Endothelial cell of umbilical vein (primary cell): Measurements from ENCODE around the gene DTD2. TPM values are rescaled to one million over a fixed set of nuclear protein-coding genes. Genes with fewer than 3 reads are reported as not detected.

Source experiments
- BruUV-seq: library from RNA; stranded (reverse); fragments of 400-500 nt; replicated peaks from 2 replicates; lab custom pipeline; 2021; lab: Mats Ljungman, UMichigan
- CTCF ChIA-PET: fragments of 300-600, 350-600 bp; sonication (Branson Sonifier 250); formaldehyde crosslinking; loops from one replicate; lab custom pipeline; 2021; ENCODE audit warnings: antibody characterized with exemption, inconsistent platforms; lab: Charles Lee
- POLR2A ChIA-PET: fragments of 300-600, 350-600 bp; sonication (Branson Sonifier 250); formaldehyde crosslinking; loops from one replicate; lab custom pipeline; 2021; ENCODE audit warnings: antibody characterized with exemption, inconsistent platforms; lab: Charles Lee
- DNase-seq: peaks from one replicate; pipeline ENCODE4 v3.0.0-alpha.2; 2011; ENCODE audit warnings: low read depth, low spot score
- FAIRE-seq: peaks from 2 replicates; lab custom pipeline; 2011; peaks lifted over from hg19 to GRCh38; lab: Jason Lieb, UNC
- H2AFZ ChIP-seq: 2 replicates; pipeline ENCODE4 v1.6.0; 2012; ENCODE audit warnings: low read depth, low read length, control low read depth, inconsistent platforms
- H3K27ac ChIP-seq: 2 replicates; pipeline ENCODE4 v1.5.1; 2011; ENCODE audit warnings: low read depth, mild to moderate bottlenecking, control low read depth, low read length, moderate library complexity; ENCODE audit not compliant: insufficient read depth
- H3K27me3 ChIP-seq, 2 experiments: 2 replicates each; pipeline versions ENCODE4 v1.6.0 to v1.6.1; 2011; ENCODE audit warnings: low read length in 2 of 2, mixed read lengths in 1 of 2; ENCODE audit not compliant: control insufficient read depth in 2 of 2, insufficient read depth in 2 of 2
- H3K36me3 ChIP-seq, 2 experiments: 2 replicates in 1 of 2; 3 replicates in 1 of 2; pipeline ENCODE4 v1.5.1; 2011; ENCODE audit warnings: low read length in 2 of 2, mild to moderate bottlenecking in 1 of 2, moderate library complexity in 1 of 2; ENCODE audit not compliant: control insufficient read depth in 2 of 2, insufficient read depth in 2 of 2; ENCODE audit errors: extremely low read depth in 1 of 2
- H3K4me1 ChIP-seq: 3 replicates; pipeline ENCODE4 v1.5.1; 2011; ENCODE audit warnings: mild to moderate bottlenecking, low read length; ENCODE audit not compliant: control insufficient read depth, insufficient read depth; ENCODE audit errors: extremely low read depth
- H3K4me2 ChIP-seq: 2 replicates; pipeline ENCODE4 v1.6.1; 2011; ENCODE audit warnings: low read length, control low read depth, mixed read lengths; ENCODE audit not compliant: insufficient read depth
- H3K4me3 ChIP-seq, 3 experiments: fragments of 200-600 bp in 1 of 3; sonication (generic), shearing (Covaris generic) in 1 of 3; replicated peaks in 1 of 3; 2 replicates each; pipeline ENCODE4 v1.5.1; 2011 to 2016; ENCODE audit warnings: control low read depth in 3 of 3, low read length in 3 of 3, mild to moderate bottlenecking in 2 of 3, inconsistent platforms in 1 of 3, low read depth in 1 of 3, moderate library complexity in 1 of 3; ENCODE audit not compliant: insufficient read depth in 1 of 3
- H3K79me2 ChIP-seq: 2 replicates; pipeline ENCODE4 v1.6.0; 2012; ENCODE audit warnings: low read length, inconsistent platforms; ENCODE audit not compliant: control insufficient read depth, insufficient read depth
- H3K9ac ChIP-seq: replicated peaks from 2 replicates; pipeline ENCODE3; 2011; ENCODE audit warnings: low read length, control low read depth; ENCODE audit not compliant: insufficient read depth; ENCODE audit errors: extremely low read depth
- H3K9me1 ChIP-seq: replicated peaks from 3 replicates; pipeline ENCODE4 v1.6.0; 2011; ENCODE audit warnings: mild to moderate bottlenecking, low read length; ENCODE audit not compliant: control insufficient read depth, insufficient read depth; ENCODE audit errors: extremely low read depth
- H3K9me3 ChIP-seq: replicated peaks from 2 replicates; pipeline ENCODE4 v1.5.1; 2012; ENCODE audit warnings: low read length, inconsistent platforms; ENCODE audit not compliant: control insufficient read depth, insufficient read depth
- H4K20me1 ChIP-seq: replicated peaks from 2 replicates; pipeline ENCODE3; 2011; ENCODE audit warnings: mild to moderate bottlenecking, low read length; ENCODE audit not compliant: control insufficient read depth, insufficient read depth; ENCODE audit errors: extremely low read depth
- CTCF ChIP-seq, 2 donors: IDR thresholded peaks; 1 replicate in 1 of 2; 2 replicates in 1 of 2; pipeline ENCODE4 v1.5.1; 2011; ENCODE audit warnings: low read length in 2 of 2, mild to moderate bottlenecking in 2 of 2, moderate library complexity in 2 of 2, control low read depth in 1 of 2, inconsistent platforms in 1 of 2, low read depth in 1 of 2; ENCODE audit not compliant: insufficient read depth in 1 of 2; ENCODE audit errors: extremely low read depth in 1 of 2
- EZH2 ChIP-seq: IDR thresholded peaks from 2 replicates; pipeline ENCODE4 v1.6.1; 2012; ENCODE audit warnings: borderline replicate concordance, low read depth, mild to moderate bottlenecking, moderate library complexity, low read length, inconsistent platforms; ENCODE audit not compliant: severe bottlenecking
- FOS ChIP-seq: IDR thresholded peaks from 2 replicates; pipeline ENCODE4 v1.6.1; 2011; ENCODE audit warnings: mild to moderate bottlenecking, low read length, moderate library complexity, borderline replicate concordance; ENCODE audit not compliant: insufficient read depth
- GATA2 ChIP-seq: IDR thresholded peaks from 2 replicates; pipeline ENCODE4 v1.7.0; 2011; ENCODE audit warnings: low read depth, mild to moderate bottlenecking, moderate library complexity, mixed read lengths, low read length; ENCODE audit not compliant: insufficient read length, insufficient read depth
- JUN ChIP-seq: IDR thresholded peaks from 2 replicates; pipeline ENCODE4 v1.6.1; 2011; ENCODE audit warnings: borderline replicate concordance, low read depth; ENCODE audit not compliant: insufficient read length, insufficient read depth
- MYC ChIP-seq: IDR thresholded peaks from one replicate; pipeline ENCODE4 v1.6.1; 2011; ENCODE audit warnings: mild to moderate bottlenecking, low read depth, low read length
- POLR2A ChIP-seq: IDR thresholded peaks from 2 replicates; pipeline ENCODE4 v1.6.1; 2012; ENCODE audit warnings: low read depth, mild to moderate bottlenecking, control low read depth, low read length
- POLR2AphosphoS5 ChIP-seq: IDR thresholded peaks from 2 replicates; pipeline ENCODE4 v1.6.1; 2012; ENCODE audit warnings: low read depth, mild to moderate bottlenecking, control low read depth, low read length, moderate library complexity; ENCODE audit not compliant: insufficient read depth
- dilution Hi-C: fragments of 300-500 bp; cut with MboI; formaldehyde crosslinking; loops from one replicate; pipeline ENCODE4 v1.15.0; 2019; ENCODE audit warnings: low sequenced_read_pairs; ENCODE audit not compliant: extremely low pct_ligation_motif_present
- intact Hi-C: fragments of 100-400 bp; cut with micrococcal nuclease; formaldehyde crosslinking; loops from one replicate; pipeline ENCODE4 v1.10.0; 2022
- polyA plus RNA-seq, 4 experiments: library from polyadenylated mRNA; depleted of rRNA in 3 of 4; stranded (reverse) in 3 of 4; unstranded in 1 of 4; fragments of >200 nt; gene quantifications; 2 replicates each; pipeline versions ENCODE4 v1.2.1 to v1.2.3, GENCODE V29; 2011 to 2012; ENCODE audit warnings: missing spikeins in 1 of 4
- total RNA-seq: library from RNA; stranded (reverse); gene quantifications from 2 replicates; pipeline ENCODE4 v1.2.3, GENCODE V29; 2021
- TF ChIP-seq, protein P1 (sequence below): IDR thresholded peaks from 2 replicates; pipeline ENCODE4 v1.6.1; 2011; ENCODE audit not compliant: insufficient read depth, insufficient read length

Gene DTD2
- total and polyA plus RNA-seq, 2 donors (not counting 3 experiments of a cell fraction or from before 2014, with no cell fraction given) = 9.2 to 14.4 TPM

- Histone ChIP-seq H4K20me1 (no peaks in the 10 kb centered on the region), H3K9ac (no peak overlapping the region), H3K4me2 (no peak overlapping the region), H2AFZ (no peak overlapping the region), H3K4me1 (no peaks in the 10 kb centered on the region), H3K79me2 (no peaks in the 10 kb centered on the region), H3K36me3 (no peaks in the 10 kb centered on the region), H3K9me3 (no peaks in the 10 kb centered on the region), H3K4me3 (no peak overlapping the region), H3K27ac (no peak overlapping the region), H3K27me3 (no peaks in the 10 kb centered on the region), H3K9me1 (no peaks in the 10 kb centered on the region)
- TF ChIP-seq, protein P1, sequence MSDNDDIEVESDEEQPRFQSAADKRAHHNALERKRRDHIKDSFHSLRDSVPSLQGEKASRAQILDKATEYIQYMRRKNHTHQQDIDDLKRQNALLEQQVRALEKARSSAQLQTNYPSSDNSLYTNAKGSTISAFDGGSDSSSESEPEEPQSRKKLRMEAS = no peak
- TF ChIP-seq POLR2A (no peak), GATA2 (no peak), JUN (no peak), FOS (no peak), EZH2 (no peak), CTCF (IDR thresholded peaks at IDR 0.05; ENCODE audit: extremely low read depth in 1 of 2, insufficient read depth in 1 of 2, low read depth in 1 of 2, low read length in 2 of 2) (no peak), POLR2AphosphoS5 (no peak), MYC (no peak)
- CTCF ChIA-PET = no interaction called here
- DNase-seq (no peak), FAIRE-seq (no peak)
- POLR2A ChIA-PET = no interaction called here
- intact Hi-C loops = no loop called here
- dilution Hi-C loops = no loop called here
- no TSS peak for BruUV-seq
Measured at GRCh38 chr14:31461545-31461944, 4.2 kb upstream of the DTD2 start.
